Kidney epithelial cell (primary cell): ENCODE data around the gene ZNF148. TPM values are rescaled to one million over a fixed set of nuclear protein-coding genes. Genes with fewer than 3 reads are reported as not detected.
"Not testable (repeated sequence)": the region's sequence is repeated elsewhere in the genome, so short reads cannot be mapped to it uniquely, and the experiment has no call there.

Experiments used
- DNase-seq: peaks from one replicate; pipeline ENCODE4 v3.0.0-alpha.2; 2010; ENCODE audit warnings: low read depth
- H3K27me3 ChIP-seq: 2 replicates; pipeline ENCODE4 v1.6.0; 2011; ENCODE audit warnings: low read length; ENCODE audit not compliant: control insufficient read depth, insufficient read depth
- H3K36me3 ChIP-seq: 2 replicates; pipeline ENCODE4 v1.5.1; 2011; ENCODE audit warnings: low read length; ENCODE audit not compliant: control insufficient read depth, insufficient read depth
- H3K4me3 ChIP-seq: 2 replicates; pipeline ENCODE4 v1.5.1; 2011; ENCODE audit warnings: low read depth, mild to moderate bottlenecking, control low read depth, low read length
- total RNA-seq: library from RNA; depleted of rRNA; stranded (reverse); fragments of >200 nt; gene quantifications from 2 replicates; pipeline ENCODE4 v1.2.3, GENCODE V29; 2015
- TF ChIP-seq, protein P1 (sequence below): IDR thresholded peaks from 2 replicates; pipeline ENCODE4 v1.5.1; 2011; ENCODE audit warnings: mild to moderate bottlenecking, moderate library complexity, low read length, control low read depth, inconsistent platforms; ENCODE audit not compliant: insufficient read depth, poor library complexity, severe bottlenecking

Gene ZNF148
- total RNA-seq, 1 donor from 2014 or later = 22.8 TPM

DNA sequence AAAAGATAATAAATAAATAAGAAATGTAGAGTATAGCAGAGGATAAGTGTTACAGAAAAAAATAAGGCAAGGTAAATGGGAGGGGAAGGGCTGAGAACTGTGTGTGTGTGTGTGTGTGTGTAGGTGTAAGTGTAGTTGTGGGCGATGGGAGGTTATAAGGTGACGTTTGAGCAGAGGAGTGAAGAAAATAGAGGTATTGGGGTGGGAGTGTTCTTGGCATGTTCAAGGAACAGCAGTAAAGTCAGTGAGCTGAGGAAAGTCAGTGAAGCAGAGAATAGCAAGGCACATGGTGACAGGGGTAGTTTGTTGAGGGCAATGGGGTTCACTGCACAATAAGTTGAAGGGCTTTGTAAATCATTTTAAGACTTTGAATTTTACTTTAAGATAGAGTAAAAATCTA lies 30.9 kb upstream of the ZNF148 start:
- peak; percentile 44 for DNase-seq
- Histone ChIP-seq H3K27me3 (no peaks in the 10 kb centered on the region), H3K4me3 (no peak overlapping the region), H3K36me3 (no peaks in the 10 kb centered on the region)
- TF ChIP-seq, protein P1, sequence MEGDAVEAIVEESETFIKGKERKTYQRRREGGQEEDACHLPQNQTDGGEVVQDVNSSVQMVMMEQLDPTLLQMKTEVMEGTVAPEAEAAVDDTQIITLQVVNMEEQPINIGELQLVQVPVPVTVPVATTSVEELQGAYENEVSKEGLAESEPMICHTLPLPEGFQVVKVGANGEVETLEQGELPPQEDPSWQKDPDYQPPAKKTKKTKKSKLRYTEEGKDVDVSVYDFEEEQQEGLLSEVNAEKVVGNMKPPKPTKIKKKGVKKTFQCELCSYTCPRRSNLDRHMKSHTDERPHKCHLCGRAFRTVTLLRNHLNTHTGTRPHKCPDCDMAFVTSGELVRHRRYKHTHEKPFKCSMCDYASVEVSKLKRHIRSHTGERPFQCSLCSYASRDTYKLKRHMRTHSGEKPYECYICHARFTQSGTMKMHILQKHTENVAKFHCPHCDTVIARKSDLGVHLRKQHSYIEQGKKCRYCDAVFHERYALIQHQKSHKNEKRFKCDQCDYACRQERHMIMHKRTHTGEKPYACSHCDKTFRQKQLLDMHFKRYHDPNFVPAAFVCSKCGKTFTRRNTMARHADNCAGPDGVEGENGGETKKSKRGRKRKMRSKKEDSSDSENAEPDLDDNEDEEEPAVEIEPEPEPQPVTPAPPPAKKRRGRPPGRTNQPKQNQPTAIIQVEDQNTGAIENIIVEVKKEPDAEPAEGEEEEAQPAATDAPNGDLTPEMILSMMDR = no peak

DNA sequence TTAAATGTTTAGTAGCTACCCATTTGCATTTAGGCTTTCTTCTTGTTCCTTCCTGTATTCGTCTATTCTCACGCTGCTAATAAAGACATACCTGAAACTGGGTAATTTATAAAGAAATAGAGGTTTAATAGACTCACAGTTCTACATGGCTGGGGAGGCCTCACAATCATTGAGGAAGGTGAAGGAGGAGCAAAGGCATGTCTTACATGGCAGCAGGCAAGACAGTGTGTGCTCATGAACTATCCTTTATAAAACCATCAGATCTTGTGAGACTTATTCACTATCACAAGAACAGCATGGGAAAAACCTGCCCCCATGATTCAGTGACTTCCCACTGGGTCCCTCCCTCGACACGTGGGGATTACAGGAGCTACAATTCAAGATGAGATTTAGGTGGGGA lies 30.4 kb upstream of the ZNF148 start:
- not testable (repeated sequence) for H3K36me3 ChIP-seq, DNase-seq, H3K4me3 ChIP-seq, H3K27me3 ChIP-seq

DNA sequence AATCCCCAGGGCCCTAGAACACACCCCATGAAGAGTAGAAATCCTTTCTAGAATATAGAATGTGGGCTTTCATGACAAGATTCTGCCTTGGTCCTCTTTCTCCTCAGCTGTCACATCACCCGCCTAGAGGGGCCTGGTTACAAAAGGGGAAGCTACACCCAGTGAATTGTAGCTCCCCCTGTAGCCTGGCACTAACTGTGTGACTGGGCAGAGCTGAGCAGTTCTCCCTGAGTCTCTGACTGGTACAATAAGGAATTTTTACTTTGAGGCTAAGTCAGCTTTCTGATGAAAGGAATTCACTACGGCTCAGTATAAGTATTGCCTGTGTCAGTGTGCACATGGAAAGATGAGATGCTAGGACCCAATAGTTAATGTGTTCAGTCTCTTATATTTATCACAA lies 28.7 kb upstream of the ZNF148 start:
- Histone ChIP-seq H3K27me3 (no peaks in the 10 kb centered on the region), H3K4me3 (no peak overlapping the region), H3K36me3 (no peaks in the 10 kb centered on the region)
- DNase-seq = no peak
- TF ChIP-seq, protein P1 = peak; percentile 8

DNA sequence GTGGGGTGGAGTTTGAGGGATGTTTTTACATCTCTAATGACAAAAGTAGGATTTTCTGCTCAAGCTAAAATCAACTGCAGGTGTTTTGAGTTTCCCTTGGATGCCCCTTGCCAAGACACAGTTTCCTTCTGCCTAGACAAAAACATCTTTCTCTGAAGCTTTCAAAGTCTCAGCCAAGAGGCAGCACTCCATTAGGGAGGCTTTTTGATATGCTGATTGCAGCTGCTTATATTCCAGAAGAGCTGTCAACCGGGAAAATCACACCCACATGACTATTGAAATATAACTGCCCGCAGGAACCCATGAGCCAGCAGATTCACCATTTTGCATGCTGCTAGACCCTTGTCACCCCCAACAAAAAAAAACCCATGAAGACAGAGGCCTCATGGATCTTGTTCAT lies 27.5 kb upstream of the ZNF148 start:
- Histone ChIP-seq H3K4me3 (no peak overlapping the region), H3K27me3 (no peaks in the 10 kb centered on the region), H3K36me3 (no peaks in the 10 kb centered on the region)
- no peak for DNase-seq
- TF ChIP-seq, protein P1 = no peak

DNA sequence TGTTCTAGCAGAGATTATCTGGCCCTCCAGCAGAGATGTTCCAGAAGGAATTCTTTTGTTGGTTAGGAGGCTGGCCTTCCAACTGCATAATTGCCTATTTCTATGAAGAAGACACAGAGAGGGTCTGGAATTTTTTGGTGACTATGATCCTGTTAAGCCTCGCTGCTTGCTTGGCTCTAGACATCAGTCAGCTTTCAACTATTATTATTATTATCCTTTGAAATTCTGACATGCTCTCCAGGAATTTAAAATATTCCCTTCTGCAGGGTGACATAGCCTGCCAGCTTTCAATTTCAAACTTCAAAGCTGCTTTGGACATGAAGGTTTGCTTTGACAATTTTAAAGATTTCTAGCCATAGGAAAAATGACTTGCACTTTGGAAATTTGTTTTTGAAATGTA lies 26.3 kb upstream of the ZNF148 start:
- Histone ChIP-seq H3K4me3 (no peak overlapping the region), H3K27me3 (no peaks in the 10 kb centered on the region), H3K36me3 (no peaks in the 10 kb centered on the region)
- DNase-seq = no peak
- TF ChIP-seq, protein P1 = no peak

DNA sequence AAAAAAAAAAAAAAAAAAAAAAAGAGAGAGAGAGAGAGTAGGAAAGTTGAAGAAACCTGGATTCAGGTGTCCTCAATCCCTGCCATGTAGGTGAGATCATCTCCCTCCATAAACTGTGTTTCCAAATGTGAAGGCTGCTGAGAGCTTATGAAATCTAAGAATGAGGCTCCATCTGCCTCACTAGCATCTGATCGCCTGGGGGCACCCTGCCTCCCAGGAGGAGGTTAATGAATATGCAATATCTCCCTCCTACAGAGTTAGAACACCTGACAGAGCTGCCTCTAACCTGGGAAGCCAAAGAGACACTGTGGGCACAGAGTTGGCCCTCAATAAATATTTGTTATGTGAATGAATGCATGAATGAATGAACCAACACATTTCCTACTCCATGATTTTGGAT lies 23.8 kb upstream of the ZNF148 start:
- Histone ChIP-seq H3K36me3 (no peaks in the 10 kb centered on the region), H3K27me3 (no peaks in the 10 kb centered on the region), H3K4me3 (no peak overlapping the region)
- no peak for DNase-seq
- TF ChIP-seq, protein P1 = no peak
